GM19023 (cell line): Measurements from ENCODE around the gene R3HCC1L.

Experiments
- ATAC-seq: cut with Tn5 transposase; IDR thresholded peaks from one replicate; pipeline ENCODE4 v1.9.1; 2021; ENCODE audit warnings: mild to moderate bottlenecking, moderate library complexity; ENCODE audit not compliant: unreplicated experiment

Gene R3HCC1L

GRCh38 chr10:98257198-98257597 is 122.7 kb downstream of the R3HCC1L start:
- no peak for ATAC-seq

- ATAC-seq, result no peak
Measured at GRCh38 chr10:98257961-98258360, 123.5 kb downstream of the R3HCC1L start.

- no peak for ATAC-seq
Measured at GRCh38 chr10:98258683-98259454, 124.4 kb downstream of the R3HCC1L start.

GRCh38 chr10:98259606-98260315 is 125.3 kb downstream of the R3HCC1L start:
- ATAC-seq, result no peak

GRCh38 chr10:98260350-98260749 is 125.9 kb downstream of the R3HCC1L start:
- ATAC-seq, result no peak

GRCh38 chr10:98260752-98261151 is 126.3 kb downstream of the R3HCC1L start:
- ATAC-seq, result no peak

- ATAC-seq, result no peak
Measured at GRCh38 chr10:98261436-98262277, 127.2 kb downstream of the R3HCC1L start.

GRCh38 chr10:98262571-98262970 is 128.1 kb downstream of the R3HCC1L start:
- ATAC-seq, result no peak

GRCh38 chr10:98263088-98263487 is 128.6 kb downstream of the R3HCC1L start:
- no peak for ATAC-seq

- no peak for ATAC-seq
Measured at GRCh38 chr10:98264378-98265065, 130.1 kb downstream of the R3HCC1L start.

- ATAC-seq, result no peak
Measured at GRCh38 chr10:98265403-98266378, 131.2 kb downstream of the R3HCC1L start.

- ATAC-seq, result no peak
Measured at GRCh38 chr10:98266647-98267046, 132.2 kb downstream of the R3HCC1L start.

GRCh38 chr10:98267069-98267893 is 132.8 kb downstream of the R3HCC1L start:
- no peak for ATAC-seq

GRCh38 chr10:98267894-98268693 is 133.6 kb downstream of the R3HCC1L start, which contains the start of gene LOXL4:
LOXL4 (minus strand) TSS chr10:98268194; CDS start chr10:98263019, 5,175 bp downstream.
- no peak for ATAC-seq

- ATAC-seq, result no peak
Measured at GRCh38 chr10:98268694-98269431, 134.4 kb downstream of the R3HCC1L start.

GRCh38 chr10:98269435-98269912 is 135.0 kb downstream of the R3HCC1L start:
- no peak for ATAC-seq
